Fibroblast of the conjunctiva (primary cell): ENCODE data around the gene TRIL.

Experiments used
- DNase-seq: peaks from one replicate; pipeline ENCODE4 v3.0.0-alpha.2; 2010; ENCODE audit warnings: low read depth

Gene TRIL

GRCh38 chr7:28958235-28958979 lies at the start of gene TRIL:
TSS of gene TRIL (minus strand) at chr7:28958330. CDS start at chr7:28958046, 284 bp downstream.
- peak; percentile 71 for DNase-seq

DNA sequence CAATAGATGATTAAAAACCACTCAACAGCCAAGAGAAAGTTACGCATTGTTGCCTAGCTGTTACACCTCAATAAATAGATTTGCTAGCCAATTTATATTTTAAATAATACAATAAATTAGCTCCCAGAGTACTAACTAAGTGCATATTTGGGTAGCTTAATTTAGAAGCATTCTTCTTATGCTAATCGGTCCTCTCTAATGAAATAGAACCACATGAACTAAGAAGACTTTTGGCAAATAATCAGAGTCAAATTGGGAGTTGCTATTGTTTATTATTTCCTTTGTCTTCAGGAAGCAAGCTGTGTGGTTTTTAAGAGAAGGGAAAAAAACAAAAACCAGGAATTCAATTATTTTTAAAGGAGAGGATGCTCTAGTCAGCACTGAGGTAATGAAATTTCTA lies 49.0 kb upstream of the TRIL start:
- DNase-seq: no peak

GRCh38 chr7:29005829-29006228 lies 47.7 kb upstream of the TRIL start:
- peak; percentile 54 for DNase-seq

- no peak for DNase-seq
Measured at GRCh38 chr7:29005406-29005805, 47.3 kb upstream of the TRIL start.

DNA sequence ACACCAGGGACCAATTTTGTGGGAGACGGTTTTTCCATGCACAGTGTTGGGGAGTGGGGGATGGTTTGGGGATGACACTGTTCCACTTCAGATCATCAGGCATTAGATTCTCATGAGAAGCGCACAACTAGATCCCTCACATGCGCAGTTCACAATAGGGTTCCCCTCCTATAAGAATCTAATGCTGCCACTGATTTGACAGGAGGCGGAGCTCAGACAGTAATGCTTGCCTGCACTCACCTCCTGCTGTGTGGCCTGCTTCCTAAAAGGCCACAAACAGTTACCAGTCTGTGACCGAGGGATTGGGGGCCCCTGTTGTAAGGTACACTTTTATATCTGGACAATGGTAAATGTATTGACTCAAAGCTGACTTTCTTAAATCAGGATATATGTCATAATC lies 45.6 kb upstream of the TRIL start:
- no peak for DNase-seq

DNA sequence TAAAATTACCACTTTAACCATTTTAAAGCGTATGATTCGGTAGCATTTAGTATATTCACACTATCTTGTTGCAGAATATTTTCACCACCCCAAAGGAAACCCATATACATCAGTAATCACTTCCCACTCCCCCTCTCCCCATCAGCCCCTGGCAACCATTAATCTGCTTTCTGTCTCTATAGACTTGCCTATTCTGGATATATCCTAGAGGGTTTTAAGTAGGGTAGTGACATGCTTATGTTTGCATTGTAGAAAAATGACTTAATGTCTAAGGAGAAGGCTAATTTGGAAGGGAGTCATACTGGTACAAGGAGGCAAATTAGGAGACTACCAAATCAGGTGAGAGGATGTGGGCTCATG lies 42.6 kb upstream of the TRIL start:
- DNase-seq: no peak

GRCh38 chr7:28999895-29000716 lies 42.0 kb upstream of the TRIL start:
- no peak for DNase-seq

GRCh38 chr7:28999427-28999826 lies 41.3 kb upstream of the TRIL start:
- no peak for DNase-seq

GRCh38 chr7:28998105-28998504 lies 40.0 kb upstream of the TRIL start:
- DNase-seq: no peak

DNA sequence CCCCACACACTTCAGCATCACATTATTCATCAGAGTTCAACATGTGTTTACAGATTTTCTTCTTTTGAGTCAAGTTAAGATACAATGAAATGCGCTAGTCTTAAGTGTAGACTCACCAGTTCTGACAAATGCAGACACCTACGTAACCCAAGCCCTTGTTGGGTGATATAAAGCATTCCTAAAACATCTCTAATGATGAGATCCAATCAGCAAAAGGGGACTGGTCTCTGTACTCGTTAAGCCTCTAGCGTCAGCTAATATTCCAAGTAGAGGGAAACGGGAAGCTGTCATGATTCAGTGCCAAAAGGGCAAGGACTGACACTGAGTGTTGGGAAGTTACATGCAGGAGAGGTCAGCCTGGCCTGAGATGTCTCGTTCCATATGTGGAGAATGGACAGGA lies 38.7 kb upstream of the TRIL start:
- DNase-seq: no peak

- no peak for DNase-seq
Measured at GRCh38 chr7:28993371-28993770, 35.2 kb upstream of the TRIL start.

- DNase-seq: no peak
Measured at GRCh38 chr7:28992798-28993197, 34.7 kb upstream of the TRIL start.

DNA sequence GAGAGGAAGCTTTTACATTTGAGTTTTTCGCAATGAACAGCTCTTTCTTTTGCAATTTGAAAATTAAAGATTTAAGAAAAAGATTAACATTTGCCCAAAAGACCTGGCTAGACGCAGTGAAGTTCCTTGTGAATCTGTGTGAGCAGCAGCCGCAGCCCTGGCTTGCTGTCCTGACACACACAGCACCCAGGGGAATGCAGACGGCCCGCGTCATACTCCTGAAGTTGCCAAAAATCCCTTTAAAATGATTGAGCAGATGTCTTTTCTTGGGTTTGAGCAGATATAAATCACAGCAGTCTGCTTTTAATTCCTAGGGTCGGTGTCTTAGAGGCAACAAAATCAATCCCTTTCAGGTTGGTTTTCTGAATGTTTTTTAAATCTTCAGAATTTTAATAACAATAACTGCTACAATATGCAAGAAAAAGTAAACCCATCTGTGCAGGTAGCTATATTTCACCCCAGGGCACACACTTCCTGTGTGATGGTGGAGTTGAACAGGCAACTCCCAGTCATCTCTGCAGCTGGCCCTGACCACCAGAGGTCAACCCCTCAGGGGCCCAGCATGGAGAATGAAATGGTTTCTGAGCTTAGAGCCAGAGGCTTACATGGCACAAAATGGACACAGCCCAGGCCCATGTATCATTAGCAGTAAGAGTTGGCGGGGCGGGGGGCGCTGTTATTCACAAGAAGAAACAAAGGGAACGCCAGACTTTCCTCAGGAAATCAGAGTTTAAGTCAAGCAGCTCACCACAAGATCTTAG lies 32.2 kb upstream of the TRIL start:
- DNase-seq: no peak

DNA sequence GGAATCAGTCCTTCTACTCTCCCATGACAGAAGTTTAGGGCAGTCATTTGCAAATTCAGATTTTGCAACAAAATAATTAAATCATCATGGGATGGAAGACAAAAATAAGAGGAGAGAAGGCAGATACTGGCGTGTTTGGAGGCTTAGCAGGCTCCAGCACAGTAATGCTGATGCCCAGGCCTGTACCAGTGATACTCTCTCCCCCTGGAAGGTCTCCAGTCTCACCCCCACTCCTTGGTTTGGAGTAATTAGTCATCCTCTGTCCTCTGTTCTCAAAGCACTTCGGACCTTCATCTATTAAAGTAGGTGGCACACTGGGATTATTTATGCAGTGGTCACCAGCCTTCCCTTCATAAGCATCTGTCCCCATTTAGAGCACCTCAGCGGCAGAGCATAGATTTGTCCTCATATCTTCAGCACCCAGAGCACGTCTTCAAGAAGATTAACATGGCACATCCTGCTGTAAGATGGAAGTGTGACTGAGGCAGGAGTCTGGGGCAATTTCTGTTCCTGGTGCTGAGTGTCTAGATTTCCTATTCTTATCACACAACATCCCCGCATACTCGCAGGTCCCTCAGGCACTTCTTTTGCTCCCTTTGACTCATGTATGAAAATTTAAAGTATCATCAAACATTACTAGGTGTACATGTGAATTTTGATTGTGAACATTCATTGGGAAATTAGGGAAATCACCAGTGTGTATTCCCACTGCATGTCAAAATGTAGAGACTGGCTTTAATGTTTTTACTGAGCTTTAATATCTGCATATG lies 31.3 kb upstream of the TRIL start:
- no peak for DNase-seq

GRCh38 chr7:28988810-28989209 lies 30.7 kb upstream of the TRIL start:
- peak; percentile 86 for DNase-seq

- DNase-seq: no peak
Measured at GRCh38 chr7:28988091-28988490, 30.0 kb upstream of the TRIL start.

GRCh38 chr7:28986765-28987110 lies 28.6 kb upstream of the TRIL start:
- DNase-seq: peak; percentile 80

DNA sequence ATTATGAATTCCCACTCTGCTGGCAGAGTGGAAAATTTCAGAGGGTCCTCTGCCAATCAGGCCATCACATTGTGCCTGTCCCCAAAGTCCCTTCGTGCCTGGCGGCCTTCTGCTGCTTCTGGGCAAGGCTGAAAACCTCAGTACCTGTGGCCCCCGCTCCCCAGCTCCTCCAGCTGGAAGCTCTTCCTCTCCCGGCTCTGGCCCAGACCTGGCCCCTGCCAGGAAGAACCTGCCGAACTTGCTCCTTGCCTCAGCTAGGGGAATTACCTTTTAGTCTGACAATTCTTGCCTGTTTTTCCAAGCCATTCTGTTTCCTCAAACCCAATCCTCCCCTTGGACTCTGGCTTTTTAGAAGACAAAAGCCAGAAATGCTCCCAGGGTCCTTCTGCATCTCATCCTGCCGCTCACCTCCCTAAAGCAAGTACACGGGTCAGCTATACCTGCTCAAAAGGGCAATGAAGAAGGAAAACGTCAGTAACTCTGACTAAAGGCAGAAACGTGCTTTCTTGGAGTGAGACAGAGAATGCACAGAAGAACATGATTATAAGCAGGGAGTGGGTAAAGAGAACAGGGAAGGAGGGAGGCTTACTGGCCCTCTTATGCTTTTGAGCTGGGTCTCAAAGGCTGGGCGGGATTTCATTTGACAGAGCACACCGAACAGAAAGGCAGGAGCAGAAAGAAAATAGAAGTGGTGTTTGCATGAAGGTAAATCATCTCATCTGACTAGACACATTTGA lies 28.1 kb upstream of the TRIL start:
- DNase-seq: no peak

- peak; percentile 84 for DNase-seq
Measured at GRCh38 chr7:28984631-28985030, 26.5 kb upstream of the TRIL start.

DNA sequence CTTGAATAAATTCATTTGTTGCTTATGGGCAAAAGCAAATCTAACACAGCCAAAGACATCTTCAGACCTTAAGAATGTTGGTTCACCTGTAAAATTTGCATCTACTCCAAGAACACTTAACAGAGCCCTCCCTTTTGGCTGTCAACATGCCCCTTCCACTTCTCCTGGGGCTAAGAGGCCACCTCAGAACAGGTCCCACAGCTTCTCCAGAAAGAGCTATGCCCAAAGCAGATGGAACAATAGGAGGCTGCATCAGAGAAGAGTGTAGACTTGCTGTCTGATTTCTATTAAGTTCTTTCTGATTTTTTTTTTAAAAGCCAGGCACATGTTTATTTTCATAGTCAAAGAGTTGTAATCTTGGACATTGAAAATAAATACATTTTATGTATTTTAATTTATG lies 26.1 kb upstream of the TRIL start:
- DNase-seq: no peak

DNA sequence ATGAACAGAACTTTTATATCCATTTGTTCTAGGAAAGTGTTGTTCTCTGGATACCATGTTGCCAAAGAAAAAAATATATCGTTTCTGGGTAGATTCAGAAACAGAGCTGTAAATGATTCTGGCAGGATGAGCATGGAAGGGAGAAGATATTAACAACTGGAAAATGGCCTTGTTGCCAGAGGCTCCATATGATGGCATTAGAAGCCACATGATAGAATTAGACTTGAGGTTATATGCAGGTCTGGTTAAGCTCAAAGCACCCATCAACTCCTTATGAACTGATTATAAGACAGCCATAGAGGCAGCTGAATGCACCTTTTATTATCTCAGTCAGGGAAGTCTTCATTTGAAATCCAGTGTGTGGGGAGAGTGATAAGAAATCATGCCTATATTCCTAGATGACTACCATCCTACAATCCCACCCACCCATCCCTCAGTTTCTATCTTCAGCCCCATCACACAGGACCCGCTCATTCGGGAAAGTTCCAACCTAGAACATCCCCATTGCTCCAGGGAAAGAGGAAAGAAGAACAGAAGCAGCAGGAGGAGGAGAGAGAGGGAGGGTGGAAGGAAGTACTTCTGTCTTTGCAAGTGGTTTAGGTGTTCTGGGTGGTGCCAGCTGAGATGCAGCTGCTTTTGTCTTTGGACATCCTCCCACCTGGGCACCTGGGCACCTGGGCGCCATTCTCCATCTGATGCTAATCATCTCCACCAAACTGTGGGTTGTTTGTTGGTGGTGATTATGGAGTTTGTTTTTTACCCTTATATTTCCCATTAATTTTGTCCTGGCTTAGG lies 25.5 kb upstream of the TRIL start:
- DNase-seq: no peak
